Panc1 (cell line): Measurements from ENCODE around the gene FMN2.

Source experiments
- CTCF ChIP-seq: fragments of 450-650 bp; IDR thresholded peaks from 2 replicates; pipeline ENCODE4 v1.5.1; 2017; ENCODE audit warnings: mild to moderate bottlenecking
- POLR2AphosphoS5 ChIP-seq: IDR thresholded peaks from 2 replicates; pipeline ENCODE4 v1.6.1; 2012; ENCODE audit warnings: mild to moderate bottlenecking, low read depth, low read length, moderate library complexity
- REST ChIP-seq, 2 experiments: IDR thresholded peaks; 2 replicates each; pipeline ENCODE4 v1.6.1; 2011 to 2012; ENCODE audit warnings: low read depth in 2 of 2, control low read depth in 1 of 2, low read length in 1 of 2, mild to moderate bottlenecking in 1 of 2, moderate library complexity in 1 of 2; ENCODE audit not compliant: insufficient read depth in 1 of 2
- TCF7L2 ChIP-seq: IDR thresholded peaks from 2 replicates; pipeline ENCODE4 v1.6.1; 2011; ENCODE audit warnings: mild to moderate bottlenecking, low read depth, low read length, inconsistent platforms

- TF ChIP-seq CTCF (no peak), TCF7L2 (no peak), POLR2AphosphoS5 (no peak), REST (IDR thresholded peaks at IDR 0.05; ENCODE audit: insufficient read depth in 1 of 2, low read depth in 2 of 2, low read length in 1 of 2) (no peak)
Measured at GRCh38 chr1:240308096-240308495, 216.4 kb downstream of the FMN2 start.
